ENCODE measurements around the gene HELB.

- TF ChIP-seq HCFC1 (IDR thresholded peaks at IDR 0.05; ENCODE audit: low read length) (no peak), CTCF (IDR thresholded peaks at IDR 0.05 in 2 of 3, conservative IDR thresholded peaks at IDR 0.05 in 1 of 3; ENCODE audit: control insufficient read depth in 2 of 3, extremely low read depth in 1 of 3, insufficient read depth in 1 of 3, low read depth in 3 of 3, low read length in 3 of 3) (no peak), POLR2A (IDR thresholded peaks at IDR 0.05; ENCODE audit: low read depth, low read length) (no peak), SRF (IDR thresholded peaks at IDR 0.05; ENCODE audit: low read depth in 2 of 2, low read length in 2 of 2) (no peak), DPF2 (IDR thresholded peaks at IDR 0.05) (no peak), YY1 (IDR thresholded peaks at IDR 0.05; ENCODE audit: low read depth, low read length) (no peak), REST (IDR thresholded peaks at IDR 0.05; ENCODE audit: low read depth, low read length) (no peak), CBX5 (IDR thresholded peaks at IDR 0.05; ENCODE audit: low read depth) (no peak), EZH2 (IDR thresholded peaks at IDR 0.05; ENCODE audit: borderline replicate concordance, control insufficient read depth, low read depth, low read length) (no peak), PML (IDR thresholded peaks at IDR 0.05; ENCODE audit: low read length) (no peak)
Observed at GRCh38 chr12:66270613-66271012, 31.7 kb upstream of the HELB start.
